NB4 (cell line): ENCODE measurements around the gene GPX5.

ENCODE experiments used
- CTCF ChIP-seq: IDR thresholded peaks from one replicate; pipeline ENCODE4 v1.5.1; 2012; ENCODE audit warnings: low read depth, low read length
- MAX ChIP-seq: IDR thresholded peaks from 2 replicates; pipeline ENCODE4 v1.6.1; 2011; ENCODE audit warnings: low read depth, low read length
- MYC ChIP-seq: IDR thresholded peaks from 2 replicates; pipeline ENCODE4 v1.6.1; 2011; ENCODE audit warnings: low read depth, low read length
- POLR2A ChIP-seq: IDR thresholded peaks from 2 replicates; pipeline ENCODE4 v1.6.1; 2011; ENCODE audit warnings: mild to moderate bottlenecking; ENCODE audit not compliant: insufficient read length; ENCODE audit errors: extremely low read depth

GRCh38 chr6:28491984-28492317 lies 33.7 kb upstream of the GPX5 start:
- TF ChIP-seq MAX (no peak; the same call in 1 of the 2 replicates), CTCF (no peak), POLR2A (no peak), MYC (no peak)
